GM10248 (cell line): ENCODE measurements around the gene HASPIN.
A peak's percentile ranks its signal among the peaks of the same experiment; 100 is the strongest.
"Not testable (repeated sequence)": the region's sequence is repeated elsewhere in the genome, so short reads cannot be mapped to it uniquely, and the experiment has no call there.

ENCODE experiments used
- CTCF ChIA-PET: fragments of 300-600 bp; sonication (Branson Sonifier 250); formaldehyde crosslinking; extraction: SDS; loops from one replicate; lab custom pipeline; 2021; ENCODE audit warnings: antibody characterized with exemption; lab: Yijun Ruan, JAX
- POLR2A ChIA-PET: fragments of 350-650 bp; sonication (Branson Sonifier 250); formaldehyde crosslinking; extraction: SDS; loops from one replicate; lab custom pipeline; 2020; ENCODE audit warnings: antibody characterized with exemption; lab: Yijun Ruan, JAX
- DNase-seq: peaks from one replicate; pipeline ENCODE4 v3.0.0; 2012; ENCODE audit errors: extremely low spot score
- CTCF ChIP-seq: IDR thresholded peaks from 2 replicates; pipeline ENCODE4 v1.5.1; 2012; ENCODE audit warnings: mild to moderate bottlenecking, low read depth; ENCODE audit errors: extremely low read depth, missing control alignments, control extremely low read depth

Gene HASPIN

GRCh38 chr17:3695129-3695722 is 28.5 kb upstream of the HASPIN start:
- no peak for DNase-seq
- no peak for TF ChIP-seq CTCF
- POLR2A ChIA-PET: no interaction called here

GRCh38 chr17:3695723-3696411 is 27.8 kb upstream of the HASPIN start, which contains the start of gene P2RX5:
Gene P2RX5, minus strand, starts transcription at chr17:3696155. Its CDS starts 150 bp downstream, at chr17:3696005.
- ChIA-PET CTCF (interaction anchor here (1.0 to 3.1 kb wide), 9 partner anchors 10 to 131 kb away, joined by 3 to 16 read pairs (median 5); no protein-coding TSS in a partner anchor), POLR2A (interaction anchor here (0.5 kb wide), 1 partner anchor 21 kb away, joined by 4 read pairs; no protein-coding TSS in a partner anchor)
- TF ChIP-seq CTCF: no peak
- peak; percentile 59 for DNase-seq

More at GRCh38 chr17:3695129-3695722, 28.5 kb upstream of the HASPIN start:
- CTCF ChIA-PET: interaction anchor here (1.0 to 3.1 kb wide), 8 partner anchors 11 to 132 kb away, joined by 3 to 16 read pairs (median 6); no protein-coding TSS in a partner anchor

GRCh38 chr17:3697103-3697476 is 26.6 kb upstream of the HASPIN start:
- ChIA-PET POLR2A (no interaction called here), CTCF (interaction anchor here (1.1 to 3.0 kb wide), 4 partner anchors 11 to 41 kb away, joined by 3 to 16 read pairs (median 6); no protein-coding TSS in a partner anchor)
- DNase-seq: no peak
- TF ChIP-seq CTCF: no peak

- DNase-seq: no peak
- CTCF ChIA-PET: interaction anchor here (1.4 kb wide), 1 partner anchor 39 kb away, joined by 4 read pairs; no protein-coding TSS in a partner anchor
- TF ChIP-seq CTCF: no peak
- POLR2A ChIA-PET: no interaction called here
These were observed 25.6 kb upstream of the HASPIN start for GRCh38 chr17:3698139-3698538.

DNA sequence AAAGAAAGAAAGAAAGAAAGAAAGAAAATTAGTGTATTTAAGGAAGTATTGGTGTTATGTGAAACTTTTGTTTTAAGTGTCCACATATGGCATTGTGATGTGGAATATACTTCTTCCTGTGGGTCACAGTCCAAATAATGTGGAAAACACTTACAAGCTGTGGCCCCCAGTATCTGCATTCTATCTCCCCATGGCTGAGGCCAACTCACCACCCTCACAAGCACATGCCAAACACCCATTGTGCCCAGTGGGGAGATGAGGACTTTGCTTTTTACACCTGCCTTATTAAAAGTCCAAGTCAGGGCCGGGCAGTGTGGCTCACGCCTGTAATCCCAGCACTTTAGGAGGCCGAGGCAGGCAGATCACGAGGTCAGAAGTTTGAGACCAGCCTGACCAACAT is 23.8 kb upstream of the HASPIN start:
- ChIA-PET CTCF (interaction anchor here (0.9 to 1.3 kb wide), 2 partner anchors 17 to 38 kb away, joined by 3 to 4 read pairs; no protein-coding TSS in a partner anchor), POLR2A (no interaction called here)
- DNase-seq: no peak
- TF ChIP-seq CTCF: no peak

- CTCF ChIA-PET, DNase-seq, POLR2A ChIA-PET: not testable (repeated sequence)
These were observed 21.6 kb upstream of the HASPIN start for GRCh38 chr17:3702041-3702539.
